WTC11 (cell line): ENCODE results near the gene EIF3L. TPM values are rescaled to one million over a fixed set of nuclear protein-coding genes. Genes with fewer than 3 reads are reported as not detected.
A peak's percentile ranks its signal among the peaks of the same experiment; 100 is the strongest.

ENCODE experiments used
- ATAC-seq: fragments of 200-7000 bp; cut with Tn5 transposase; 2 replicates; pipeline ENCODE4 v1.10.0; 2021; ENCODE audit warnings: mild to moderate bottlenecking, moderate library complexity
- CTCF ChIA-PET: fragments of 300-600 bp; sonication (Branson Sonifier 250); formaldehyde crosslinking; loops from one replicate; lab custom pipeline; 2021; ENCODE audit warnings: antibody characterized with exemption; lab: Charles Lee
- POLR2A ChIA-PET: fragments of 350-600 bp; sonication (Branson Sonifier 250); formaldehyde crosslinking; loops from one replicate; lab custom pipeline; 2021; ENCODE audit warnings: antibody characterized with exemption; lab: Charles Lee
- DNase-seq: peaks from one replicate; pipeline ENCODE4 v3.0.0; 2021; ENCODE audit warnings: low spot score
- H3K27ac Mint-ChIP-seq: 2 replicates; pipeline ENCODE4 v1.8.0; 2021; ENCODE audit warnings: mixed read lengths
- H3K27me3 Mint-ChIP-seq: 2 replicates; pipeline ENCODE4 v1.8.0; 2021; ENCODE audit warnings: low read depth, mild to moderate bottlenecking, moderate library complexity, mixed read lengths
- H3K36me3 Mint-ChIP-seq: 2 replicates; pipeline ENCODE4 v1.8.0; 2021; ENCODE audit warnings: mixed read lengths
- H3K4me1 Mint-ChIP-seq: 2 replicates; pipeline ENCODE4 v1.8.0; 2022; ENCODE audit warnings: mixed read lengths
- H3K4me3 Mint-ChIP-seq: 2 replicates; pipeline ENCODE4 v1.8.0; 2021; ENCODE audit warnings: mild to moderate bottlenecking, moderate library complexity, mixed read lengths
- H3K9me3 Mint-ChIP-seq: 2 replicates; pipeline ENCODE4 v1.8.0; 2021; ENCODE audit warnings: mixed read lengths
- CREB1 ChIP-seq: sonication (generic); formaldehyde crosslinking; IDR thresholded peaks from 2 replicates; pipeline ENCODE4 v1.8.0; 2023; ENCODE audit warnings: mild to moderate bottlenecking, missing genetic modification reagents
- FOXJ3 ChIP-seq: sonication (generic); formaldehyde crosslinking; IDR thresholded peaks from 2 replicates; pipeline ENCODE4 v1.9.0; 2021; ENCODE audit warnings: missing genetic modification reagents, mild to moderate bottlenecking, borderline replicate concordance
- FOXP1 ChIP-seq: sonication (generic); formaldehyde crosslinking; IDR thresholded peaks from 2 replicates; pipeline ENCODE4 v1.8.0; 2022; ENCODE audit warnings: missing genetic modification reagents, mild to moderate bottlenecking, moderate library complexity, borderline replicate concordance
- IRF2 ChIP-seq: sonication (generic); formaldehyde crosslinking; IDR thresholded peaks from 2 replicates; pipeline ENCODE4 v1.8.0; 2022; ENCODE audit warnings: low read depth, missing genetic modification reagents, borderline replicate concordance
- JAZF1 ChIP-seq: fragments of 250-450 bp; sonication (Bioruptor Pico); IDR thresholded peaks from 2 replicates; pipeline ENCODE4 v1.9.0; 2021; ENCODE audit warnings: moderate library complexity, mild to moderate bottlenecking, inconsistent platforms
- JUN ChIP-seq: sonication (generic); formaldehyde crosslinking; IDR thresholded peaks from 2 replicates; pipeline ENCODE4 v1.8.0; 2023; ENCODE audit warnings: mild to moderate bottlenecking, missing genetic modification reagents
- NR1H2 ChIP-seq: sonication (generic); formaldehyde crosslinking; IDR thresholded peaks from 2 replicates; pipeline ENCODE4 v1.9.0; 2021; ENCODE audit warnings: mild to moderate bottlenecking, moderate library complexity, missing genetic modification reagents
- OVOL2 ChIP-seq: fragments of 250-450 bp; sonication (Bioruptor Pico); IDR thresholded peaks from 2 replicates; pipeline ENCODE4 v1.9.0; 2021; ENCODE audit warnings: mild to moderate bottlenecking, borderline replicate concordance
- PRRX2 ChIP-seq: fragments of 250-450 bp; sonication (Bioruptor Pico); IDR thresholded peaks from 2 replicates; pipeline ENCODE4 v1.8.0; 2021; ENCODE audit warnings: mild to moderate bottlenecking
- RELA ChIP-seq: sonication (generic); formaldehyde crosslinking; IDR thresholded peaks from 2 replicates; pipeline ENCODE4 v1.8.1; 2022; ENCODE audit warnings: missing genetic modification reagents, mild to moderate bottlenecking, borderline replicate concordance
- SOX15 ChIP-seq: fragments of 250-450 bp; sonication (Bioruptor Pico); IDR thresholded peaks from 2 replicates; pipeline ENCODE4 v1.9.0; 2021; ENCODE audit warnings: mild to moderate bottlenecking
- ZNF263 ChIP-seq: sonication (generic); formaldehyde crosslinking; IDR thresholded peaks from 2 replicates; pipeline ENCODE4 v1.8.1; 2022; ENCODE audit warnings: low read depth, mild to moderate bottlenecking, moderate library complexity, missing genetic modification reagents
- ZNF317 ChIP-seq: sonication (generic); formaldehyde crosslinking; IDR thresholded peaks from 2 replicates; pipeline ENCODE4 v1.8.1; 2023; ENCODE audit warnings: low read depth, mild to moderate bottlenecking, moderate library complexity, missing genetic modification reagents, borderline replicate concordance
- ZNF423 ChIP-seq: fragments of 250-450 bp; sonication (Bioruptor Pico); IDR thresholded peaks from 2 replicates; pipeline ENCODE4 v2.1.2; 2022; ENCODE audit warnings: mild to moderate bottlenecking, moderate library complexity
- total RNA-seq: library from RNA; stranded (reverse); gene quantifications from 3 replicates; pipeline ENCODE4 v1.2.3, GENCODE V29; 2021
- TF ChIP-seq, protein P1 (sequence below): sonication (generic); formaldehyde crosslinking; IDR thresholded peaks from 2 replicates; pipeline ENCODE4 v1.8.1; 2023; ENCODE audit warnings: mild to moderate bottlenecking, moderate library complexity, missing genetic modification reagents
- TF ChIP-seq, protein P2 (sequence below): sonication (generic); formaldehyde crosslinking; IDR thresholded peaks from 2 replicates; pipeline ENCODE4 v1.8.0; 2023; ENCODE audit warnings: mild to moderate bottlenecking, missing genetic modification reagents
- TF ChIP-seq, protein P3 (sequence below): sonication (generic); formaldehyde crosslinking; IDR thresholded peaks from 2 replicates; pipeline ENCODE4 v1.8.1; 2023; ENCODE audit warnings: mild to moderate bottlenecking, missing genetic modification reagents
- TF ChIP-seq, protein P4 (sequence below): sonication (generic); formaldehyde crosslinking; IDR thresholded peaks from 2 replicates; pipeline ENCODE4 v1.8.1; 2022; ENCODE audit warnings: mild to moderate bottlenecking, missing genetic modification reagents, moderate library complexity, borderline replicate concordance
- TF ChIP-seq, protein P5 (sequence below): fragments of 250-450 bp; sonication (Bioruptor Pico); IDR thresholded peaks from 2 replicates; pipeline ENCODE4 v2.1.2; 2022; ENCODE audit warnings: mild to moderate bottlenecking, moderate library complexity
- TF ChIP-seq, protein P6 (sequence below): fragments of 250-450 bp; sonication (Bioruptor Pico); IDR thresholded peaks from 2 replicates; pipeline ENCODE4 v1.9.0; 2021; ENCODE audit warnings: mild to moderate bottlenecking
- TF ChIP-seq, protein P7 (sequence below): sonication (generic); formaldehyde crosslinking; IDR thresholded peaks from 2 replicates; pipeline ENCODE4 v1.8.1; 2023; ENCODE audit warnings: mild to moderate bottlenecking, missing genetic modification reagents, moderate library complexity

EIF3L gene
- total RNA-seq, 1 experiment from 2014 or later = 611 TPM

DNA sequence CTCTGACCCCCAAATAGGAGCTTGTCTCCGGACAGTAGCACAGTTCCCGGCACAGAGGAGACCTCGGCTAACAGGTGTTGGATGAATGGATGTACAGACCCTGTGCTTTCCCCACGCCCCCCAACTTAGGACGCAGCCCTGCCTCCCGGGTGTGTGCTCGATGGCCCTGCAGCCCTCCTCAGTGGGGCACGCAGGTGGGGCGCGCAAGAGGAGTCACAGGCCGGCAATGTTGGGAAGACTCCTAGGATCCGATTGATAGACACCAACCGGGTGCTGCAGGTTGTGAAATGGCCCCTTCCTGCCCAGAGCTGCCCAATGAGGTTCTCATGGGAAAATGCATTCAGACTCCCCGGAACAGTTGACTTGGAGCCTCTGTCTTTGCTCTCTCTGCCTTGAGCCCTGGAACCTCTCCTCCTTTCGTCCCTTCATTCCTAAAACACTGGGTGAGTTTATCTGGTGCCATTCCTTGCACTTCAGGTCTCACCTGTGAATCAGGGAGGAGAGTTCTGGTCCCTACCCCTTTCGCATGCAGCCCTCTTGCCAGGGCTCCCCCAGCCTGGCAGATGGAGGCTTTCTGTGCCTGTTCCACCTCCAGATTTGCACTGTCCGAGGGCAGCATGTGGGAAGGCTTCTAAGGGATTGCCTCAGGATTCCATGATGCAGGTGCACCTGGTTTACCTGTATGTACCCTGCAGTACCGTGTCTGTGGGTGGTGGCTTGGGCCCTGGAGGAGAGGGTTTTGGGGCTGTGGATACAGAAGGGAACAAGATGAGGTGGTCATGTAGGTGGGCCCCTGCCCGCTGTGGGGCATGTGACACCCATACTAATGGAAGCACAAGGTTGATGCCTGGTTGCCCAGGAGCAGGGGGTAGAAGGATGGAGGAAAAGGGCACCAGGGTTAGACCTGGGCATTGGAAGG, 58.1 kb downstream of the EIF3L start (continued):
- TF ChIP-seq IRF2 = no peak
- no peak for TF ChIP-seq FOXJ3
- no peak for TF ChIP-seq PRRX2 (CRISPR knock-in tag)
- no peak for TF ChIP-seq ZNF317 (CRISPR knock-in tag)
- no peak for TF ChIP-seq OVOL2 (CRISPR knock-in tag)
- no peak for TF ChIP-seq RELA (CRISPR knock-in tag)

DNA sequence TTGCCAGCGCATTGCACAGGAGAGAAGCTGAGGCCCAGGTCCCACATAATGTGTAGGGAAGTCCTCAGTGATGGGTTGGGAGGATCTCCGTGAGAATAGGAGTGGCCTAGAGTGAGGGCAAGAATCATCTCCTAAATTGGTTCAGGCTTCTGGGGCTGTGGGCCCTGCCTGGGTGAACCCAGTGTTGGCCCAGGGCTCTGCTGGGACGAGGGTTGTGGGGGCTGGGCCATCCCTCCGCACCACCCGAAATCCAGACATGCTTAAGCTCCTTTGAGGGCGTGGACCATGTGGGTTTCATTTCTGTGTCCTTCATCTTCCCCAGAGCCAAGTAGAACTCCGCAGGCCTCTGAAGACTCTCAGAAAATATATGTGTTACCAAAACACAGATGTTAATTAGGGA, 60.5 kb downstream of the EIF3L start:
- H3K36me3 Mint-ChIP-seq = peaks cover 8% of the 10 kb centered on the region
- peaks cover 49% of the 10 kb centered on the region for H3K4me1 Mint-ChIP-seq
- H3K9me3 Mint-ChIP-seq = no peaks in the 10 kb centered on the region
- H3K27ac Mint-ChIP-seq = peak overlapping the region; percentile 92
- TF ChIP-seq, protein P1, sequence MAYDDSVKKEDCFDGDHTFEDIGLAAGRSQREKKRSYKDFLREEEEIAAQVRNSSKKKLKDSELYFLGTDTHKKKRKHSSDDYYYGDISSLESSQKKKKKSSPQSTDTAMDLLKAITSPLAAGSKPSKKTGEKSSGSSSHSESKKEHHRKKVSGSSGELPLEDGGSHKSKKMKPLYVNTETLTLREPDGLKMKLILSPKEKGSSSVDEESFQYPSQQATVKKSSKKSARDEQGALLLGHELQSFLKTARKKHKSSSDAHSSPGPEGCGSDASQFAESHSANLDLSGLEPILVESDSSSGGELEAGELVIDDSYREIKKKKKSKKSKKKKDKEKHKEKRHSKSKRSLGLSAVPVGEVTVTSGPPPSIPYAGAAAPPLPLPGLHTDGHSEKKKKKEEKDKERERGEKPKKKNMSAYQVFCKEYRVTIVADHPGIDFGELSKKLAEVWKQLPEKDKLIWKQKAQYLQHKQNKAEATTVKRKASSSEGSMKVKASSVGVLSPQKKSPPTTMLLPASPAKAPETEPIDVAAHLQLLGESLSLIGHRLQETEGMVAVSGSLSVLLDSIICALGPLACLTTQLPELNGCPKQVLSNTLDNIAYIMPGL = no peak
- TF ChIP-seq SOX15 (CRISPR knock-in tag) (no peak), FOXP1 (no peak), CREB1 (CRISPR knock-in tag) (no peak), ZNF423 (CRISPR knock-in tag) (no peak), FOXJ3 (no peak), NR1H2 (CRISPR knock-in tag) (no peak), JUN (CRISPR knock-in tag) (no peak), JAZF1 (CRISPR knock-in tag) (no peak), ZNF263 (no peak)
- TF ChIP-seq, protein P2, sequence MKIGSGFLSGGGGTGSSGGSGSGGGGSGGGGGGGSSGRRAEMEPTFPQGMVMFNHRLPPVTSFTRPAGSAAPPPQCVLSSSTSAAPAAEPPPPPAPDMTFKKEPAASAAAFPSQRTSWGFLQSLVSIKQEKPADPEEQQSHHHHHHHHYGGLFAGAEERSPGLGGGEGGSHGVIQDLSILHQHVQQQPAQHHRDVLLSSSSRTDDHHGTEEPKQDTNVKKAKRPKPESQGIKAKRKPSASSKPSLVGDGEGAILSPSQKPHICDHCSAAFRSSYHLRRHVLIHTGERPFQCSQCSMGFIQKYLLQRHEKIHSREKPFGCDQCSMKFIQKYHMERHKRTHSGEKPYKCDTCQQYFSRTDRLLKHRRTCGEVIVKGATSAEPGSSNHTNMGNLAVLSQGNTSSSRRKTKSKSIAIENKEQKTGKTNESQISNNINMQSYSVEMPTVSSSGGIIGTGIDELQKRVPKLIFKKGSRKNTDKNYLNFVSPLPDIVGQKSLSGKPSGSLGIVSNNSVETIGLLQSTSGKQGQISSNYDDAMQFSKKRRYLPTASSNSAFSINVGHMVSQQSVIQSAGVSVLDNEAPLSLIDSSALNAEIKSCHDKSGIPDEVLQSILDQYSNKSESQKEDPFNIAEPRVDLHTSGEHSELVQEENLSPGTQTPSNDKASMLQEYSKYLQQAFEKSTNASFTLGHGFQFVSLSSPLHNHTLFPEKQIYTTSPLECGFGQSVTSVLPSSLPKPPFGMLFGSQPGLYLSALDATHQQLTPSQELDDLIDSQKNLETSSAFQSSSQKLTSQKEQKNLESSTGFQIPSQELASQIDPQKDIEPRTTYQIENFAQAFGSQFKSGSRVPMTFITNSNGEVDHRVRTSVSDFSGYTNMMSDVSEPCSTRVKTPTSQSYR (CRISPR knock-in tag) = no peak
- TF ChIP-seq, protein P3, sequence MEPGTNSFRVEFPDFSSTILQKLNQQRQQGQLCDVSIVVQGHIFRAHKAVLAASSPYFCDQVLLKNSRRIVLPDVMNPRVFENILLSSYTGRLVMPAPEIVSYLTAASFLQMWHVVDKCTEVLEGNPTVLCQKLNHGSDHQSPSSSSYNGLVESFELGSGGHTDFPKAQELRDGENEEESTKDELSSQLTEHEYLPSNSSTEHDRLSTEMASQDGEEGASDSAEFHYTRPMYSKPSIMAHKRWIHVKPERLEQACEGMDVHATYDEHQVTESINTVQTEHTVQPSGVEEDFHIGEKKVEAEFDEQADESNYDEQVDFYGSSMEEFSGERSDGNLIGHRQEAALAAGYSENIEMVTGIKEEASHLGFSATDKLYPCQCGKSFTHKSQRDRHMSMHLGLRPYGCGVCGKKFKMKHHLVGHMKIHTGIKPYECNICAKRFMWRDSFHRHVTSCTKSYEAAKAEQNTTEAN (CRISPR knock-in tag) = no peak
- TF ChIP-seq, protein P4, sequence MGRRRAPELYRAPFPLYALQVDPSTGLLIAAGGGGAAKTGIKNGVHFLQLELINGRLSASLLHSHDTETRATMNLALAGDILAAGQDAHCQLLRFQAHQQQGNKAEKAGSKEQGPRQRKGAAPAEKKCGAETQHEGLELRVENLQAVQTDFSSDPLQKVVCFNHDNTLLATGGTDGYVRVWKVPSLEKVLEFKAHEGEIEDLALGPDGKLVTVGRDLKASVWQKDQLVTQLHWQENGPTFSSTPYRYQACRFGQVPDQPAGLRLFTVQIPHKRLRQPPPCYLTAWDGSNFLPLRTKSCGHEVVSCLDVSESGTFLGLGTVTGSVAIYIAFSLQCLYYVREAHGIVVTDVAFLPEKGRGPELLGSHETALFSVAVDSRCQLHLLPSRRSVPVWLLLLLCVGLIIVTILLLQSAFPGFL (CRISPR knock-in tag) = no peak
- TF ChIP-seq, protein P5, sequence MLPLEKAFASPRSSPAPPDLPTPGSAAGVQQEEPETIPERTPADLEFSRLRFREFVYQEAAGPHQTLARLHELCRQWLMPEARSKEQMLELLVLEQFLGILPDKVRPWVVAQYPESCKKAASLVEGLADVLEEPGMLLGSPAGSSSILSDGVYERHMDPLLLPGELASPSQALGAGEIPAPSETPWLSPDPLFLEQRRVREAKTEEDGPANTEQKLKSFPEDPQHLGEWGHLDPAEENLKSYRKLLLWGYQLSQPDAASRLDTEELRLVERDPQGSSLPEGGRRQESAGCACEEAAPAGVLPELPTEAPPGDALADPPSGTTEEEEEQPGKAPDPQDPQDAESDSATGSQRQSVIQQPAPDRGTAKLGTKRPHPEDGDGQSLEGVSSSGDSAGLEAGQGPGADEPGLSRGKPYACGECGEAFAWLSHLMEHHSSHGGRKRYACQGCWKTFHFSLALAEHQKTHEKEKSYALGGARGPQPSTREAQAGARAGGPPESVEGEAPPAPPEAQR = no peak
- TF ChIP-seq, protein P6, sequence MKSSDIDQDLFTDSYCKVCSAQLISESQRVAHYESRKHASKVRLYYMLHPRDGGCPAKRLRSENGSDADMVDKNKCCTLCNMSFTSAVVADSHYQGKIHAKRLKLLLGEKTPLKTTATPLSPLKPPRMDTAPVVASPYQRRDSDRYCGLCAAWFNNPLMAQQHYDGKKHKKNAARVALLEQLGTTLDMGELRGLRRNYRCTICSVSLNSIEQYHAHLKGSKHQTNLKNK = no peak
- TF ChIP-seq, protein P7, sequence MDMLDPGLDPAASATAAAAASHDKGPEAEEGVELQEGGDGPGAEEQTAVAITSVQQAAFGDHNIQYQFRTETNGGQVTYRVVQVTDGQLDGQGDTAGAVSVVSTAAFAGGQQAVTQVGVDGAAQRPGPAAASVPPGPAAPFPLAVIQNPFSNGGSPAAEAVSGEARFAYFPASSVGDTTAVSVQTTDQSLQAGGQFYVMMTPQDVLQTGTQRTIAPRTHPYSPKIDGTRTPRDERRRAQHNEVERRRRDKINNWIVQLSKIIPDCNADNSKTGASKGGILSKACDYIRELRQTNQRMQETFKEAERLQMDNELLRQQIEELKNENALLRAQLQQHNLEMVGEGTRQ (CRISPR knock-in tag) = no peak
- ATAC-seq (no peak), DNase-seq (no peak)
- ChIA-PET CTCF (interaction anchor here (1.6 kb wide), 1 partner anchor 46 kb away, joined by 6 read pairs; no protein-coding TSS in a partner anchor), POLR2A (no interaction called here)
- H3K27me3 Mint-ChIP-seq = no peaks in the 10 kb centered on the region
- no peak overlapping the region for H3K4me3 Mint-ChIP-seq
